Right lobe of liver (tissue), 6 donors: Measurements from ENCODE around the gene DTNB. TPM values are rescaled to one million over a fixed set of nuclear protein-coding genes. Genes with fewer than 3 reads are reported as not detected.

Experiments used
- ATAC-seq, 4 donors: fragments of 200-7000 bp; cut with Tn5 transposase; one replicate each; pipeline ENCODE4 v1.9.1; 2020; ENCODE audit warnings: mild to moderate bottlenecking in 4 of 4, moderate library complexity in 4 of 4
- DNase-seq, 3 donors: peaks; one replicate each; pipeline ENCODE4 v3.0.0-alpha.2; 2020
- H3K27ac ChIP-seq, 3 donors: fragments of 200-600 bp; one replicate each; pipeline ENCODE4 v1.8.0; 2022
- H3K27me3 ChIP-seq, 2 donors: fragments of 200-600 bp; one replicate each; pipeline ENCODE4 v1.8.0; 2022
- H3K36me3 ChIP-seq, 4 donors: fragments of 200-600 bp; sonication (generic) in 1 of 4; one replicate each; pipeline versions ENCODE4 v1.5.1 to v1.8.0; 2017 to 2022; ENCODE audit warnings: control low read depth in 1 of 4
- H3K4me1 ChIP-seq, 4 donors: fragments of 200-600 bp; sonication (generic) in 1 of 4; one replicate each; pipeline versions ENCODE4 v1.5.1 to v1.8.0; 2017 to 2022; ENCODE audit warnings: control low read depth in 1 of 4
- H3K4me3 ChIP-seq, 3 donors: fragments of 200-600 bp; one replicate each; pipeline ENCODE4 v1.8.0; 2022
- H3K9me3 ChIP-seq, 4 donors: fragments of 200-600 bp; sonication (generic) in 1 of 4; one replicate each; pipeline versions ENCODE4 v1.5.1 to v1.8.0; 2017 to 2022; ENCODE audit warnings: control low read depth in 1 of 4
- POLR2A ChIP-seq: fragments of 450-650 bp; IDR thresholded peaks from one replicate; pipeline ENCODE4 v1.6.1; 2017; ENCODE audit warnings: antibody characterized with exemption, mild to moderate bottlenecking
- whole genome bisulfite sequencing: methylation state at CpG from one replicate; pipeline ENCODE4 v1.1.6; 2018; ENCODE audit warnings: low coverage, low lambda C conversion rate; ENCODE audit not compliant: insufficient coverage; ENCODE audit errors: missing lambda C conversion rate; 5-methylcytosine and 5-hydroxymethylcytosine counted together
- intact Hi-C, 2 donors: fragments of 100-400 bp; cut with DNase I; formaldehyde crosslinking; loops; one replicate each; pipeline versions ENCODE4 v1.11.2 to v1.14.1; 2022
- total RNA-seq, 6 experiments: library from RNA; depleted of rRNA in 2 of 6; stranded (reverse); fragments of >200 nt in 2 of 6; fragmentation: NEBNext Ultra II Directional in 3 of 6; extraction: Animal tissue kit (Norgen Biotek cat#: 25700) in 3 of 6; gene quantifications; one replicate each; pipeline versions ENCODE4 v1.1.0 to v1.2.4, GENCODE V29; 2016 to 2023
- TF ChIP-seq, protein P1 (sequence below), 4 donors: fragments of 200-600 bp in 3 of 4; fragments of 450-650 bp in 1 of 4; IDR thresholded peaks; one replicate each; pipeline versions ENCODE4 v1.5.1 to v1.8.0; 2016 to 2022; ENCODE audit warnings: antibody characterized with exemption in 4 of 4, mild to moderate bottlenecking in 2 of 4
- donor health status: DM: no; HTN: yes; CAD: no.
- donor health status: DM: no; HTN: no; CAD: no.
- donor health status: DM: no; HTN: no; CAD: no.
- donor health status: DM: no; HTN: yes; CAD: no.
- donor health status: DM: no; HTN: yes; CAD: no.

DTNB gene
- total RNA-seq, 6 experiments from 2014 or later, result 7.0 to 10.3 (median 8.8) TPM

DNA sequence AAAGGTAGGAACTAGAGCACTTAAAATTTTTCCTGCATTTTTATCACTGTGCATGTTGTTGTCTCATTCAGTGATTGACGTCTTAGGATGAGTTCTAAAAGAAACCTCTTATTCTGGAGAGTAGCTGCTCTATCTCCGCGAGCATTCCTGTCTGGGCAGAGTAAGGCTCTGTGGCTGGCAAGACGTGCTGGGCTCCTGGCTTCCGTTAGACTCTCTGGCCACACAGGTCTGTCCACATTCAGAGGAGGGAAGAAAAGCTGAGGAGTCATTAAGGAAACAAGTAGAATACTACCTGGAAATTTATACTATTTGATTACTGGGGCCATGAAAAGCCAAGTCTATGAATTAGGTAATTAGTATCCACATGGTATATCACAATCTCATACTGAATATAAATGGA, 193.6 kb downstream of the DTNB start:
- 98% methylated on average over 5 of the region's 5 CpGs for WGBS
- ATAC-seq, result no peak
- Histone ChIP-seq H3K4me3 (no peak overlapping the region), H3K27me3 (no peaks in the 10 kb centered on the region), H3K27ac (no peak overlapping the region), H3K9me3 (no peaks in the 10 kb centered on the region), H3K36me3 (no peaks in the 10 kb centered on the region), H3K4me1 (no peaks in the 10 kb centered on the region)
- no peak for DNase-seq
- intact Hi-C loops, result no loop called here
- no peak for TF ChIP-seq POLR2A
- TF ChIP-seq, protein P1, sequence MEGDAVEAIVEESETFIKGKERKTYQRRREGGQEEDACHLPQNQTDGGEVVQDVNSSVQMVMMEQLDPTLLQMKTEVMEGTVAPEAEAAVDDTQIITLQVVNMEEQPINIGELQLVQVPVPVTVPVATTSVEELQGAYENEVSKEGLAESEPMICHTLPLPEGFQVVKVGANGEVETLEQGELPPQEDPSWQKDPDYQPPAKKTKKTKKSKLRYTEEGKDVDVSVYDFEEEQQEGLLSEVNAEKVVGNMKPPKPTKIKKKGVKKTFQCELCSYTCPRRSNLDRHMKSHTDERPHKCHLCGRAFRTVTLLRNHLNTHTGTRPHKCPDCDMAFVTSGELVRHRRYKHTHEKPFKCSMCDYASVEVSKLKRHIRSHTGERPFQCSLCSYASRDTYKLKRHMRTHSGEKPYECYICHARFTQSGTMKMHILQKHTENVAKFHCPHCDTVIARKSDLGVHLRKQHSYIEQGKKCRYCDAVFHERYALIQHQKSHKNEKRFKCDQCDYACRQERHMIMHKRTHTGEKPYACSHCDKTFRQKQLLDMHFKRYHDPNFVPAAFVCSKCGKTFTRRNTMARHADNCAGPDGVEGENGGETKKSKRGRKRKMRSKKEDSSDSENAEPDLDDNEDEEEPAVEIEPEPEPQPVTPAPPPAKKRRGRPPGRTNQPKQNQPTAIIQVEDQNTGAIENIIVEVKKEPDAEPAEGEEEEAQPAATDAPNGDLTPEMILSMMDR (IDR thresholded peaks at IDR 0.05), result no peak

DNA sequence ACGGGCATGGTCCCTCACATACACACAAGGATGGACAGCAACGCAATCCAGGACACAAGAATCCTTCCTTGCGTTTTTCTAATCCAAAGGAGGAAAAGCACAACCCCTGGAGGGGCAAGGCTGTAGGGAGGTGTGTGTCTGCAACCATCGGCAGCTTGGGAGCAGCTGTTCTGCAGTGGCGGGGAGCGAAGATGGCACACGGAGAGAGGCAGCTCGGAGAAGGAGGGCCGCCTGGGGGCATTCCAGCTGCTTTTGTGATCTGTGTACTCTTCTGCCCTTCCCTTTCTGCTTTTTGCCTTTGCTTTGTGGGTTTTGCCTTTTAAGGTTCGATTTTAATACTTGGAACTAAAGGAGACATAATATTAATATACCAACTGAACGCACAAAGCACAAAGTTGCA, 194.6 kb downstream of the DTNB start:
- no peak overlapping the region for H3K27ac ChIP-seq
- no peak overlapping the region for H3K4me3 ChIP-seq
- WGBS, result 89% methylated on average over 8 of the region's 11 CpGs
- TF ChIP-seq, protein P1 (IDR thresholded peaks at IDR 0.05), result no peak
- no peak for TF ChIP-seq POLR2A
- H3K9me3 ChIP-seq, result no peaks in the 10 kb centered on the region
- intact Hi-C loops, result no loop called here
- no peaks in the 10 kb centered on the region for H3K27me3 ChIP-seq
- no peaks in the 10 kb centered on the region for H3K4me1 ChIP-seq
- ATAC-seq, result no peak
- H3K36me3 ChIP-seq, result no peaks in the 10 kb centered on the region
- DNase-seq, result no peak

DNA sequence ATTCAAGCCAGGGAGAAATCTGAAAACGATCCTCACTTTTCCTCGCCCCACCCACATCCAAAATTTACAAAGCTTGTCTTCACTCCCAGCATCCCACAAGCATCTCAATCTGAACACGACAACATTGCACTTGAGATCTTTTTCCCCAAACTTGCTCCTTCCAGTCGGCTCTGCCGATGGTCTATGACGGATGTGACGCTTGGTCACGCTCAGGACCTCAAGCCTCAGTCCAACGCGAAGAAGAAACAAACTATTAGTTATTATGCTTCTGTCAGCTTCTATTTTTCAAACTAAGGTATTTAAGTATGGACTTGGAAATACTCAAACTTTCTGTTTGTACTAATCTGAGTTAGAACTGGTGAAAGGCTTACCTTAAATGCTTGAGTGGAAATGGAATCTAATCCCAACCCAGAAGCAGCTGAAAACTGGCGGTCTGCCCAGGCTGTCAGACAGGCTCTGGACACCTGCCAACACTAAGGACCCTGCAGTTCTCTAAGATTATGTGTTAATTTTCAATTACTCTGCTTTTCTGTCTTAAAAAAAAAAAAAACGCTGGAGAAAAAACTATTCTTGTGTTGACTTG, 199.5 kb downstream of the DTNB start:
- Histone ChIP-seq H3K4me1 (no peaks in the 10 kb centered on the region), H3K4me3 (no peak overlapping the region), H3K27ac (no peak overlapping the region), H3K27me3 (no peaks in the 10 kb centered on the region), H3K36me3 (no peaks in the 10 kb centered on the region), H3K9me3 (no peaks in the 10 kb centered on the region)
- ATAC-seq (no peak), DNase-seq (no peak)
- 69% methylated on average over 12 of the region's 12 CpGs for WGBS
- intact Hi-C loops, result no loop called here
- TF ChIP-seq POLR2A, result no peak
- TF ChIP-seq, protein P1 (IDR thresholded peaks at IDR 0.05), result no peak

DNA sequence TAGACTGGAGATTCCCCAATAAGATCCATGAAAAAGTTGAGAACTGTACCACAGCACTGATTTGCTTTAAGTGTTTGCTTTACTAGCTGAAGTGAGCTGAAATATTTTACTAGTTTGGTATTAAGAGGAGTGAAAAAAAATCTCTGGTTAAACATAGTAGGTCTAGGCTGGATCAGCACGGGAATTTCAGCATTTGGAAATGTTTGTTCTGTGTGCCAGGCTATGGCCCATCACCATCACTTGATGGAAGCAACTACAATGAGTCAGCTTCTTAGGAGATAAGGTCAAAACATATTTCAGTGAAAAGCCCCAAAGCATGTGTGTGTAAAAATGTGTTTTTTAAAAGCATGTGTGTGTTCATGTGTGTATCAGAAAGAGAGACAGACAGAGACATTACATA, 200.2 kb downstream of the DTNB start:
- Histone ChIP-seq H3K27ac (no peak overlapping the region), H3K36me3 (no peaks in the 10 kb centered on the region), H3K9me3 (no peaks in the 10 kb centered on the region), H3K27me3 (no peaks in the 10 kb centered on the region), H3K4me3 (no peak overlapping the region), H3K4me1 (no peaks in the 10 kb centered on the region)
- no peak for ATAC-seq
- 62% methylated on average over 1 of the region's 1 CpG for WGBS
- no peak for DNase-seq
- no peak for TF ChIP-seq POLR2A
- TF ChIP-seq, protein P1 (IDR thresholded peaks at IDR 0.05), result no peak
- intact Hi-C loops, result no loop called here

DNA sequence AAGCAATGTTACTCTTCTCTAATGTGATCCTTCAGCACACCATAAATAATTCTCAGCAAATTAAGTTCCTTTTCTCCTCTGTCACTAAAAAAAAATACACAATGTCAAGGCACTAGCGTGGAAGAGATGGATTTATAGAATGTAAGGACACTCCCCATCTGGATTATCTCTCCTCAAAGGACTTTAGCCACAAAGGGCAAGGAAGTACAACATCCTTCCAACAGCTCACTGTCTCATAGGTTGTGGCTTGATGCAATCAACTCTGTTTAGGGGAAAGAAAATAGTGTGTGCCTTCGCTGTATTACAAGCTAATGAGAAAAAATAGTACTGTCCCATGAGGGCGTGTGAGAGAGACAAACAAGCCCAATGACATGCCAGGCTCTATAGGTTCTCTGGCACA, 202.6 kb downstream of the DTNB start:
- H3K27ac ChIP-seq, result no peak overlapping the region
- intact Hi-C loops, result no loop called here
- H3K27me3 ChIP-seq, result no peaks in the 10 kb centered on the region
- WGBS, result 88% methylated on average over 3 of the region's 3 CpGs
- H3K4me1 ChIP-seq, result no peaks in the 10 kb centered on the region
- no peaks in the 10 kb centered on the region for H3K9me3 ChIP-seq
- H3K36me3 ChIP-seq, result no peaks in the 10 kb centered on the region
- H3K4me3 ChIP-seq, result no peak overlapping the region
- no peak for TF ChIP-seq POLR2A
- TF ChIP-seq, protein P1 (IDR thresholded peaks at IDR 0.05), result no peak
- DNase-seq (no peak), ATAC-seq (no peak)
